ENCODE measurements around the gene MRPL58. TPM values are rescaled to one million over a fixed set of nuclear protein-coding genes. Genes with fewer than 3 reads are reported as not detected.

The MRPL58 gene
- total RNA-seq, 2 experiments from 2014 or later = 60.6 to 64.5 TPM

DNA sequence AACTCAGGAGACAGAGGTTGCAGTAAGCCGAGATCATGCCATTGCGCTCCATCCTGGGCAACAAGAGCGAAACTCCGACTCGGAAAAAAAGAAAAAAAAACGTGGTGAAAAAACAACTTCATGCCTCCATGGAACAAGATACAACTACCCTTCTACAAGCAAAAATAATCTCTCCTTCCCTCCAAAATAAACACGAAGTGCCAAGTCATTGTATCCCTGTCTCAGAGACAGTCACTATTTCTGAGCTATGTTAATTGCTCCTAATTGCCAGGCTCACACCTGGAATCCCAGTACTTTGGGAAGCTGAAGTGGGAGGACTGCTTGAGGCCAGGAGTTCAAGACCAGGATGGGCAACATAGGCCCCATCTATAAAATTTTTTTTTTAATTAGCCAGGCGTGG is 56.3 kb downstream of the MRPL58 start:
- CTCF ChIA-PET = interaction anchor here (0.7 to 1.8 kb wide), 5 partner anchors 19 to 353 kb away, joined by 4 to 6 read pairs (median 4); partner anchors contain the start of genes GRB2 and SLC16A5
- Mint-ChIP-seq H3K27me3 (ENCODE audit: low read depth) (no peaks in the 10 kb centered on the region), H3K36me3 (ENCODE audit: low read depth) (peaks cover 8% of the 10 kb centered on the region), H3K4me1 (ENCODE audit: low read depth) (peaks cover 33% of the 10 kb centered on the region), H3K27ac (no peak overlapping the region), H3K9me3 (no peaks in the 10 kb centered on the region), H3K4me3 (no peak overlapping the region)
- DNase-seq = no peak
- intact Hi-C loops (cut with micrococcal nuclease) = loop anchor here (5.0 kb wide), 1 partner anchor 39 kb away; the partner anchor contains the start of gene ARMC7

DNA sequence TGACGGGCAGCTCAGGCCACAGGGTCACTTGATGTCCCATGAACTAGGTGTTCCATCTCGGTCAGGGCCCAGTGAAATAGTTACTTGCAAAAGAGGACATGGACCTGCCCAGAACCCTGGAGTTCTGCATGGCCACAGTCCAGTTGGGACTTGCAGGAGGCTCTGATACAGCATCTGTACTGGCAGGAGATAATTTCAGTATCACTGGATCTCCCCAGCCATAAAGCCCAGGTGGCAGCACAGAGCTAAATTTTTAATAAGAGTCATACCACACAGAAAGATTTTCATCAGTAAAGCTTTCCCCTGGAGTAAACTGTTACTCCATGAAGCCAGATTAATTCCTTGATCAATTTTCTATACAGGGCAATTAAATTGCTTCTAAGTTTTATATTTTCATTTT is 57.3 kb downstream of the MRPL58 start:
- CTCF ChIA-PET = interaction anchor here (0.6 to 1.9 kb wide), 5 partner anchors 9 to 132 kb away, joined by 3 to 6 read pairs (median 5); partner anchors contain the start of gene SLC16A5
- peak; percentile 42 for DNase-seq
- Mint-ChIP-seq H3K4me1 (ENCODE audit: low read depth) (peaks cover 32% of the 10 kb centered on the region), H3K4me3 (no peak overlapping the region), H3K36me3 (ENCODE audit: low read depth) (no peaks in the 10 kb centered on the region), H3K27me3 (ENCODE audit: low read depth) (no peaks in the 10 kb centered on the region), H3K9me3 (no peaks in the 10 kb centered on the region), H3K27ac (no peak overlapping the region)
- intact Hi-C loops (cut with micrococcal nuclease) = loop anchor here (5.0 kb wide), 1 partner anchor 38 kb away; the partner anchor contains the start of gene ARMC7

Other genes with a start within 250 kb of the MRPL58 start
- gene NAT9, start 236.3 kb upstream of the MRPL58 start, total RNA-seq = 10 to 100 TPM; 42.1 to 43.9 TPM
- under 1 TPM in 1 of 2 experiments, not detected in 1; 0.07 TPM for gene GRIN2C, start 152.8 kb upstream of the MRPL58 start, total RNA-seq
- 10 to 100 TPM; 61.8 to 67.6 TPM for gene FDXR, start 139.7 kb upstream of the MRPL58 start, total RNA-seq
- gene FADS6, start 119.0 kb upstream of the MRPL58 start, total RNA-seq = not detected
- gene USH1G, start 89.4 kb upstream of the MRPL58 start, total RNA-seq = not detected
- not detected for gene OTOP2, start 88.4 kb upstream of the MRPL58 start, total RNA-seq
- not detected for gene OTOP3, start 76.8 kb upstream of the MRPL58 start, total RNA-seq
- 1 to 10 TPM in 1 of 2 experiments, under 1 TPM in 1; 0.91 to 1.6 TPM for gene HID1, start 39.9 kb upstream of the MRPL58 start, total RNA-seq
- gene CDR2L, start 25.0 kb upstream of the MRPL58 start, total RNA-seq = under 1 TPM; 0.49 to 0.93 TPM
- 100 to 1,000 TPM; 227 to 249 TPM for gene ATP5PD, start 34.3 kb downstream of the MRPL58 start, total RNA-seq
- 10 to 100 TPM; 18.7 to 20.8 TPM for gene KCTD2, start 34.6 kb downstream of the MRPL58 start, total RNA-seq
- 1 to 10 TPM; 2.5 to 3.1 TPM for gene SLC16A5, start 75.3 kb downstream of the MRPL58 start, total RNA-seq
- 1 to 10 TPM; 3.8 to 4.9 TPM for gene ARMC7, start 97.3 kb downstream of the MRPL58 start, total RNA-seq
- 10 to 100 TPM; 49.7 to 55.2 TPM for gene NT5C, start 119.1 kb downstream of the MRPL58 start, total RNA-seq
- 100 to 1,000 TPM; 242 to 258 TPM for gene JPT1, start 141.8 kb downstream of the MRPL58 start, total RNA-seq
- 100 to 1,000 TPM; 633 to 688 TPM for gene SUMO2, start 170.3 kb downstream of the MRPL58 start, total RNA-seq
- 100 to 1,000 TPM; 112 to 116 TPM for gene NUP85, start 193.0 kb downstream of the MRPL58 start, total RNA-seq
- 10 to 100 TPM; 65.7 to 66.1 TPM for gene GGA3, start 248.9 kb downstream of the MRPL58 start, total RNA-seq
- 10 to 100 TPM; 73.3 to 78.3 TPM for gene MRPS7, start 249.2 kb downstream of the MRPL58 start, total RNA-seq

All from activated naive CD4-positive, alpha-beta T cell treated with anti-CD3 and anti-CD28 coated beads for 36 hours (primary cell).